Measurements from ENCODE around the gene C16orf95. TPM values are rescaled to one million over a fixed set of nuclear protein-coding genes. Genes with fewer than 3 reads are reported as not detected.

The C16orf95 gene
- total RNA-seq, result 6.8 TPM

GRCh38 chr16:87316923-87317749 lies at the start of gene C16orf95:
Gene C16orf95, minus strand, starts transcription at chr16:87317392. Its CDS starts 150 bp downstream, at chr16:87317242.

Other genes starting within 250 kb of the C16orf95 start
- gene FBXO31, start 66.4 kb upstream of the C16orf95 start, total RNA-seq, result 100 TPM
- gene MAP1LC3B, start 74.9 kb upstream of the C16orf95 start, total RNA-seq, result 74.1 TPM
- 45.5 TPM for gene ZCCHC14, start 175.6 kb upstream of the C16orf95 start, total RNA-seq